Effector memory CD4-positive, alpha-beta T cell (primary cell): Measurements from ENCODE around the gene SLC7A14.

Source experiments
- DNase-seq, 3 donors: peaks; one replicate each; pipeline ENCODE4 v3.0.0-alpha.2; 2020
- H3K27ac ChIP-seq: 2 replicates; pipeline ENCODE4 v1.7.0; 2013; ENCODE audit warnings: mild to moderate bottlenecking, low read length, moderate library complexity; ENCODE audit not compliant: insufficient read depth, poor library complexity, severe bottlenecking
- H3K27me3 ChIP-seq: replicated peaks from 2 replicates; pipeline ENCODE4 v1.7.0; 2013; ENCODE audit warnings: mild to moderate bottlenecking, low read length; ENCODE audit not compliant: insufficient read depth, control insufficient read depth, poor library complexity, severe bottlenecking
- H3K36me3 ChIP-seq: 2 replicates; pipeline ENCODE4 v1.7.0; 2013; ENCODE audit warnings: mild to moderate bottlenecking, low read length, moderate library complexity; ENCODE audit not compliant: control insufficient read depth, insufficient read depth
- H3K4me1 ChIP-seq: 2 replicates; pipeline ENCODE4 v1.7.0; 2013; ENCODE audit warnings: low read length, mild to moderate bottlenecking; ENCODE audit not compliant: control insufficient read depth, insufficient read depth, poor library complexity, severe bottlenecking
- H3K4me3 ChIP-seq: 2 replicates; pipeline ENCODE4 v1.7.0; 2013; ENCODE audit warnings: low read length, low read depth, mild to moderate bottlenecking; ENCODE audit not compliant: insufficient read depth, poor library complexity, severe bottlenecking
- H3K9me3 ChIP-seq: 2 replicates; pipeline ENCODE4 v1.7.0; 2013; ENCODE audit warnings: mild to moderate bottlenecking, low read length, moderate library complexity; ENCODE audit not compliant: control insufficient read depth

The SLC7A14 gene

DNA sequence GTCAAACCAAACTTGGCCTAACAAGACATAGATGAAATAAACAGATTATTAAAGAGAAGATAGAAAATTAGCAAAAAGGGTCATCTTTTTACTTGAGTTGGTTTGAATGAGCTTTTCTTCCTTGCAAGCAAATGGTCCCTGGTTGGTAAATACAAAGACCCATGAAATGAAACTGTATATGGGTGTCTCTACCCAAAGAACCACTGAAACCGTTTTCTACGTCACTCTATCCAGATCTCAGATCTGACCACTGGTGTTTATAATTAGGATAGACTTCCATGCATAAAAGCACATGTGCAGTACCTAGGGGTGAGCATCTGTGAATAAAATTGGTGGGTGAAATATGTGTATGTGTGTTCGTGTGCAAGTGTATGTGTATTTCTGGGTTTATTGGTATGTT lies 94.0 kb downstream of the SLC7A14 start:
- DNase-seq = no peak
- Histone ChIP-seq H3K27ac (no peak overlapping the region), H3K36me3 (no peaks in the 10 kb centered on the region), H3K4me3 (no peak overlapping the region), H3K4me1 (no peaks in the 10 kb centered on the region), H3K27me3 (no peaks in the 10 kb centered on the region), H3K9me3 (no peaks in the 10 kb centered on the region)

DNA sequence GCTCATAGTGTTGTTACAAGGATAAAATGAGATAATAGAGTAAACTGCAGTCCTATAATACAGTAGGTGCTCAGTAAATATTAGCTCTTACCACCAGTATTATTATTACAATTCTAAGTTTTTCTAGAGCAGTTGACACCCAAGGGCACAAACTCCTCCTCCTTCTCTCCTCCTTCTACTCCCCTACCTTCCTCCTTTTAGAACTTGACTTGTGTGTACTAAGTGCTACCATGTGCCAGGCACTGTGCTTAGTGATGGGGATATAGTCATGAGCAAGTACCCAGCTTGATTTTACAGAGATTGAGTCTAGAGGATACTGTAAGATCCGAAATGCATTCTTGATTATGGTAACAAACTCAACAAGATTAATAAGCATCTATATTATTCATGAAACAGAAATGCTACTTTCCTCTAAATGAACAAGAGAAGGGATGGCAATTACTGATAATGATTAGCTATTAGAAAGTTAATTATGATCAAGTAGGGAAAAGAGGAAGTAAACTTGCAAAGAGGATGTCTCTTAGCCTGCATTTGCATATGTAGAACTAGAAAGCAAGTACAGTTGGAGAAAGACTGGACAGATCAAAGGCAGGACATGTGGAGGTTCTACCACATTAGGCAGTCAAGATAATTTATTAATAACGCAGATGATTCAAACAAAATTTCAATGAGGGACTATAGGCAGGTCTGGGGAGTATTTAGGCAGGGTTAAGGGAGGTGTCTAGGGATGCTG lies 94.9 kb downstream of the SLC7A14 start:
- Histone ChIP-seq H3K4me3 (no peak overlapping the region), H3K4me1 (no peaks in the 10 kb centered on the region), H3K36me3 (no peaks in the 10 kb centered on the region), H3K27ac (no peak overlapping the region), H3K27me3 (no peaks in the 10 kb centered on the region), H3K9me3 (no peaks in the 10 kb centered on the region)
- no peak for DNase-seq

DNA sequence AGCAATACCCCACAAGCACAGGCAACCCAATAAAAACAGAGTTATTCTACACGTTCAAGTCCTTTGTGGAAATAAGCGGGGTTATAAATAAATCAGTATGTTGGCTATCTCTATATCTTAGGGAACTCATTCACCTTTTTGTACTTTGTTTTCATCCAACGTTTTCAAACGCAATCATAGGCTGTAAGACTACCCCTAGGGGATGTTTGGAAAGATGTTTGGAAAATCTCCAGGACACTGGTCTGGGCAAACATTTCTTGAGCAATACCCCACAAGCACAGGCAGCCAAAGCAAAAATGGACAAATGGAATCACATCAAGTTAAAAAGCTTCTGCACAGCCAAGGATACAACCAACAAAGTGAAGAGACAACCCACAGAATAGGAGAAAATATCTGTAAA lies 97.1 kb downstream of the SLC7A14 start:
- no peaks in the 10 kb centered on the region for H3K36me3 ChIP-seq
- no peaks in the 10 kb centered on the region for H3K9me3 ChIP-seq
- H3K4me1 ChIP-seq = no peaks in the 10 kb centered on the region
- H3K27ac ChIP-seq = no peak overlapping the region
- H3K27me3 ChIP-seq = no peaks in the 10 kb centered on the region
- no peak for DNase-seq
- H3K4me3 ChIP-seq = no peak overlapping the region

DNA sequence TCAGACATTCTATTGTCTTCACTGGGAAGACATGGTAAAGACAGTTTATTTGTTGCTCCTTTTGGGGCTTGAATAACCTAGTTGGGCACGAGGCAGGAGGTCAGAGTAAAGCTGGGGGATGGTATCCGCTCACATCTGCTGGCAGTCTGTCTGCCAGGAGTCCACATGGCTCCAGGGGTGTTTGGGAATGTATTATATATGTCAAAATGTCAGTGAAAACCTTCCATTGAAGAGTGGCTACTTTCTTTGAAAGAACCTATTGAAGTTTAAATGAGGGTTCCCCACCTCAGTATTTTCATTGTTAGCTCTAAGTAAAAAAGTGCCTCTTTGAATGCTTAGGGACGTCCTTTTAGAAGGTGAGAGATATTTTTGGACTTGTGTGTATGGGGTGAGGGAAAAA lies 98.8 kb downstream of the SLC7A14 start:
- DNase-seq = no peak

DNA sequence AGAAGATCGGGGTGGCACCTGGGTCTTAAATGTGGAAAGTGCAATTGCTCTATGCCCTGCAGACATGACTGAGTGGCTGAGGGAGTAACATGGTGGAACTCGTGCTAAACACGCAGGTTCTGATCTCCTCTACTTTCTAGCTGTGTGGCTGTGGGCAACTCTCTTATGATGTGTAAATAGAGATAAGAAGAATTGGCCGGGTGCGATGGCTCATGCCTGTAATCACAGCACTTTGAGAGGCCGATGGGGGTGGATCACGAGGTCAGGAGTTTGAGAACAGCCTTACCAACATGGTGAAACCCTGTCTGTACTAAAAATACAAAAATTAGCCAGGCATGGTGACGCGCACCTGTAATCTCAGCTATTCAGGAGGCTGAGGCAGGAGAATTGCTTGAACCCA lies 99.5 kb downstream of the SLC7A14 start:
- Histone ChIP-seq H3K36me3 (no peaks in the 10 kb centered on the region), H3K4me3 (no peak overlapping the region), H3K4me1 (no peaks in the 10 kb centered on the region), H3K27me3 (no peaks in the 10 kb centered on the region), H3K9me3 (no peaks in the 10 kb centered on the region), H3K27ac (no peak overlapping the region)
- no peak for DNase-seq

More for the DNA sequence above, 98.8 kb downstream of the SLC7A14 start:
- Histone ChIP-seq H3K4me3 (no peak overlapping the region), H3K36me3 (no peaks in the 10 kb centered on the region), H3K27me3 (no peaks in the 10 kb centered on the region), H3K9me3 (no peaks in the 10 kb centered on the region), H3K27ac (no peak overlapping the region), H3K4me1 (no peaks in the 10 kb centered on the region)

DNA sequence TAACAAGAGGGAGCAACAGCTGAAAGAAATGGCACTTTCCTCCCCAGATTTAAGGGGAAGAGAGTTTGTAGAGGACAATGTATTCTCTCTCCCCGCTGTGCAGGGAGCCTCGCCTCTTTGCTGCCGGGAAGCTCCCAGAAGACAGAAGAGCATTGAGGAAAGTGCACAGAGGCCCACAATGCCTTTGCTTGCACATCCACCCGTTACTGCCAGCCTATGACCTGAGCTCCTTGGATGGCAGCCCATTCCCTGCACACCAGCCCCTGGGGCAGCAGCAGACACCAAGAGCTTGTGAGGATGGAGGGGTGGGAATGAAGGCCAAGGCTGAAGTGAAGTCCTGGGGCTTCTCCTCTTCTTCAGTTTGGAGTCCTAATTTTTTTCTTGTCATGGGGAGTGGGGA lies 100.2 kb downstream of the SLC7A14 start:
- no peaks in the 10 kb centered on the region for H3K36me3 ChIP-seq
- H3K9me3 ChIP-seq = no peaks in the 10 kb centered on the region
- H3K27me3 ChIP-seq = no peaks in the 10 kb centered on the region
- H3K27ac ChIP-seq = no peak overlapping the region
- no peak overlapping the region for H3K4me3 ChIP-seq
- H3K4me1 ChIP-seq = no peaks in the 10 kb centered on the region
- no peak for DNase-seq

DNA sequence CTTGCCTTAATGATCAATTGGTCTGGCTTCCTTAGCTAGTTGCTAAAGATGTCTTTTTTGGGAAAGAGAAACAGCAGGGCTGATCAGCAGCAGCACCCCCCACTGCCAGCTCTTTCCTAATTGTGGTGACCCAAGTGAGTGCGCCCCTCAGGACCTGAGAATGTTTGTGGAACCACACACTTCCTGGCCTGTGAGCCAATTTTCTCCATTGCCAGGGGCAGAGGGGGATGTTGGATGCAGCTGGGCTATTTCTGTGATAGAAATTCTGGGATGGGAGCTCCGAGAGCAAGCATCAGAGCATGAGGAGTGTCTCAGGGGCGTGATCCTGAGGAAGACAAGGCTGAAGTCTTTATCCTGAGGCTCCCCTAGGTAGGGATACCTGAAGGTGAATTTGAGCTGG lies 100.6 kb downstream of the SLC7A14 start:
- Histone ChIP-seq H3K4me3 (no peak overlapping the region), H3K9me3 (no peaks in the 10 kb centered on the region), H3K4me1 (no peaks in the 10 kb centered on the region), H3K27ac (no peak overlapping the region), H3K36me3 (no peaks in the 10 kb centered on the region), H3K27me3 (no peaks in the 10 kb centered on the region)
- no peak for DNase-seq

DNA sequence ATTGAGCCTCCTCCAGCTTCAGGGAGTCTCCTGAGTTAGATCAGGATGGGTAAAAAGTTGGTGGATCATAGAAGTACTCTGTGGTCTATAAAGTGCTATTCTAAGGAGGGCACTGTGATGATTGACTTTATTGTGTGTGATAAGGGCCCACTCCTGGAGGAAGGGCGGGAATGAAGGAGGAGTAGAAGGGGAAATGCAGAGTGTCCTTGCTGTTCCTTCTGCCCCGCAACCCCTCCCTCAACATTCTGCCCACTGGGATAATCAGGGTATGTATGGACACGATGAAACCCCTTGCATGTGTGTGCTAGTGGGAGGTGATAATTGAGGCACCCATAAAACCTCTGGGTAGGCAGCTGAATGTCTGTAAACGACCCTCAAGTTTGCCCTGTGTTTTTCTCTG lies 101.0 kb downstream of the SLC7A14 start:
- H3K9me3 ChIP-seq = no peaks in the 10 kb centered on the region
- no peaks in the 10 kb centered on the region for H3K27me3 ChIP-seq
- no peaks in the 10 kb centered on the region for H3K4me1 ChIP-seq
- H3K36me3 ChIP-seq = no peaks in the 10 kb centered on the region
- no peak for DNase-seq
- no peak overlapping the region for H3K27ac ChIP-seq
- H3K4me3 ChIP-seq = no peak overlapping the region

DNA sequence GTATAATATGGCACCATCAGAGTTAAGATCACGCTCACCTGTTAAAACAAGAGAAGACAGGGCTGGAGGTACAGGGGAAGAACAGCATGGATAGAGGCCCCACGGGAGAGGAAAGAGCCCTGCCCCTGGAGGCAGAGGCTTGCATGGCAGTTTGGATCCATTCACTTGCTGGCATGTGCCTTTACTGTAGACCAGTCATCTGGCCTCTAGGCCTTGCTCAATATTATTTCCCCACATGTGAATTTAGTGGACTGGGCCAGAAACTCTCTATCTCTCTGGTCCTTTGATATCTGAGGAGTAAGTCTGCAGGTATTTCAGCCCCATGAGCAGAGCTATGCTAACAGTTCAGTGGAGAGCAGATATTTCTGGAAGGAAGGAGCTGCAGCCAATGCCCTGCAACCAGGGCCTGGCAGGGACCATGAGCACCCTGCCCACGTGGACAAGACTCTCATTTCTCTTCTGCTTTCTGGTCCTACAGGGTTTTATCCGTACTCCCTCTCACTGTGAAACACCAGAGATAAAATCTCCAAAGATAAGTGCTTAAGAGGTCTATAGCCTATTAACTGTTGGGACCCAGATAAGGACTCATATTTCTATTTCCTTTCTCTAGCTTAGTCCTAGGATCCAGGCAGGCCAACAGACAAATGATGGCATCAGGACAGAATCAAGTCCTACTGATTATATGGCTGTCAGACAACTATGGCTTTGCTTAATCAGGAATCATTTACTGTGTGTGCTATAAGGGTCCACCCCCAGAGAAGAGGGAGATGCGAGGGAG lies 102.2 kb downstream of the SLC7A14 start:
- no peak overlapping the region for H3K4me3 ChIP-seq
- no peaks in the 10 kb centered on the region for H3K36me3 ChIP-seq
- no peaks in the 10 kb centered on the region for H3K4me1 ChIP-seq
- no peaks in the 10 kb centered on the region for H3K27me3 ChIP-seq
- H3K9me3 ChIP-seq = no peaks in the 10 kb centered on the region
- no peak for DNase-seq
- H3K27ac ChIP-seq = no peak overlapping the region

DNA sequence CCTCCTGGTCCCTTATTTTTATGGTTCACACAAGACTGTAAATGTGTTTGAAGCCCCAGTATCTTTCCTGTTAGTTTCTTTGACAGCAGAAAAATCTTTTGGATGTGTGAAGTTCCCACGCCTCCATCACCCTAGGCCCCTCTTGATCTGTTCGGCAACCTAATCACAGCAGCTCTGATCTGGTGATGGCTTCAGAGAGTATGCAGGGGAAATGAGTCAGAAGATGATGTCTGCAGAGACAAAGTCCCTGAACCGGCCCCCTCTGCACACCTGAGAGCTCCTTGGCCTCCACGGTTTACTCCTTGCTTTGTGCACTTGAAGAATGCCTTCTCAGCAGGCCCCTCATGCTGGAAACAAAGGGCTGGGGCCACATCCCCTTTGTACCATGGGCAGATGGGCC lies 103.7 kb downstream of the SLC7A14 start:
- Histone ChIP-seq H3K4me3 (no peak overlapping the region), H3K4me1 (no peaks in the 10 kb centered on the region), H3K27me3 (no peaks in the 10 kb centered on the region), H3K9me3 (no peaks in the 10 kb centered on the region), H3K36me3 (no peaks in the 10 kb centered on the region), H3K27ac (no peak overlapping the region)
- DNase-seq = no peak
